Naive thymus-derived CD4-positive, alpha-beta T cell (primary cell): ENCODE data around the gene FBXO41. TPM values are rescaled to one million over a fixed set of nuclear protein-coding genes. Genes with fewer than 3 reads are reported as not detected.
A peak's percentile ranks its signal among the peaks of the same experiment; 100 is the strongest.

ENCODE experiments used
- ATAC-seq: fragments of 150-1000 bp; cut with Tn5 transposase; 2 replicates; pipeline ENCODE4 v1.10.0; 2021; ENCODE audit warnings: mild to moderate bottlenecking, moderate library complexity
- CTCF ChIA-PET: fragments of 350-600 bp; sonication (Branson Sonifier 250); formaldehyde crosslinking; loops from one replicate; lab custom pipeline; 2021; ENCODE audit warnings: antibody characterized with exemption; lab: Charles Lee
- POLR2A ChIA-PET: fragments of 350-600 bp; sonication (Branson Sonifier 250); formaldehyde crosslinking; loops from one replicate; lab custom pipeline; 2021; ENCODE audit warnings: antibody characterized with exemption, inconsistent platforms; lab: Charles Lee
- DNase-seq, 9 donors: peaks; one replicate each; pipeline versions ENCODE4 v3.0.0 to v3.0.0-alpha.2; 2020 to 2022; ENCODE audit warnings: mixed read lengths in 1 of 9
- H3K27ac ChIP-seq: one replicate; pipeline ENCODE4 v1.7.0; 2013; ENCODE audit warnings: mild to moderate bottlenecking, low read depth, low read length, moderate library complexity
- H3K27me3 ChIP-seq, 2 donors: one replicate each; pipeline ENCODE4 v1.7.0; 2013; ENCODE audit warnings: low read length in 2 of 2, mild to moderate bottlenecking in 2 of 2, moderate library complexity in 2 of 2; ENCODE audit not compliant: control insufficient read depth in 2 of 2, insufficient read depth in 2 of 2
- H3K36me3 ChIP-seq, 3 experiments: 1 replicate in 2 of 3; 2 replicates in 1 of 3; pipeline ENCODE4 v1.7.0; 2013; ENCODE audit warnings: low read length in 3 of 3, mild to moderate bottlenecking in 3 of 3, moderate library complexity in 1 of 3; ENCODE audit not compliant: insufficient read depth in 3 of 3, control insufficient read depth in 2 of 3
- H3K4me1 ChIP-seq, 2 donors: one replicate each; pipeline ENCODE4 v1.7.0; 2013; ENCODE audit warnings: low read length in 2 of 2, mild to moderate bottlenecking in 2 of 2, moderate library complexity in 1 of 2; ENCODE audit not compliant: control insufficient read depth in 2 of 2, insufficient read depth in 2 of 2
- H3K4me3 ChIP-seq: 2 replicates; pipeline ENCODE4 v1.7.0; 2013; ENCODE audit warnings: mild to moderate bottlenecking, low read length
- H3K9me3 ChIP-seq, 3 experiments: 1 replicate in 2 of 3; 2 replicates in 1 of 3; pipeline ENCODE4 v1.7.0; 2013; ENCODE audit warnings: low read length in 3 of 3; ENCODE audit not compliant: control insufficient read depth in 2 of 3
- H3K27ac Mint-ChIP-seq, 9 donors: one replicate each; pipeline ENCODE4 v1.8.0; 2020 to 2022; ENCODE audit warnings: mixed read lengths in 9 of 9, mild to moderate bottlenecking in 8 of 9, moderate library complexity in 5 of 9, inconsistent platforms in 2 of 9
- H3K27me3 Mint-ChIP-seq, 5 donors: one replicate each; pipeline ENCODE4 v1.8.0; 2021 to 2022; ENCODE audit warnings: mixed read lengths in 5 of 5, mild to moderate bottlenecking in 1 of 5
- H3K36me3 Mint-ChIP-seq, 5 donors: one replicate each; pipeline ENCODE4 v1.8.0; 2020 to 2022; ENCODE audit warnings: mixed read lengths in 5 of 5, mild to moderate bottlenecking in 3 of 5, inconsistent platforms in 1 of 5
- H3K4me1 Mint-ChIP-seq, 7 donors: one replicate each; pipeline ENCODE4 v1.8.0; 2020 to 2022; ENCODE audit warnings: mixed read lengths in 7 of 7, mild to moderate bottlenecking in 3 of 7, inconsistent platforms in 1 of 7
- H3K4me3 Mint-ChIP-seq, 10 donors: one replicate each; pipeline ENCODE4 v1.8.0; 2020 to 2022; ENCODE audit warnings: mild to moderate bottlenecking in 10 of 10, mixed read lengths in 10 of 10, moderate library complexity in 6 of 10, inconsistent platforms in 2 of 10
- H3K9me3 Mint-ChIP-seq, 11 donors: one replicate each; pipeline ENCODE4 v1.8.0; 2020 to 2022; ENCODE audit warnings: mixed read lengths in 11 of 11, mild to moderate bottlenecking in 4 of 11, inconsistent platforms in 1 of 11, moderate library complexity in 1 of 11
- intact Hi-C, 2 donors: fragments of 100-400 bp; cut with micrococcal nuclease; formaldehyde crosslinking; loops; one replicate each; pipeline ENCODE4 v1.15.1; 2023
- polyA plus RNA-seq, 2 donors: library from polyadenylated mRNA; unstranded; fragments of 300-500 nt; fragmentation: Illumina TruSeq; gene quantifications; one replicate each; pipeline ENCODE4 v1.2.3, GENCODE V29; 2021
- total RNA-seq, 6 experiments: library from RNA in 5 of 6; stranded (reverse) in 5 of 6; gene quantifications; 1 replicate in 5 of 6; 2 replicates in 1 of 6; pipeline ENCODE4 v1.2.3 and lab custom pipeline; 2021 to 2026

FBXO41 gene
- total and polyA plus RNA-seq, 7 experiments from 2014 or later, result 1.5 to 19.6 (median 14.1) TPM

GRCh38 chr2:73228631-73229030 lies 55.6 kb downstream of the FBXO41 start:
- Histone ChIP-seq H3K4me1 (peaks cover 4 to 5% of the 10 kb centered on the region in 2 donors), H3K9me3 (no peaks in the 10 kb centered on the region), H3K27ac (no peak overlapping the region), H3K4me3 (no peak overlapping the region), H3K36me3 (peaks cover 0 to 50% (median 0%) of the 10 kb centered on the region in 3 experiments), H3K27me3 (no peaks in the 10 kb centered on the region)
- no peak for DNase-seq
- POLR2A ChIA-PET, result interaction anchor here (0.6 to 1.0 kb wide), 3 partner anchors 9 to 157 kb away, joined by 3 read pairs; partner anchors contain the start of gene ALMS1
- Mint-ChIP-seq H3K9me3 (no peaks in the 10 kb centered on the region), H3K4me1 (peaks cover 0 to 12% (median 7%) of the 10 kb centered on the region in 7 donors), H3K36me3 (peaks cover 0 to 8% (median 0%) of the 10 kb centered on the region in 5 donors), H3K27me3 (peaks cover 0 to 2% (median 0%) of the 10 kb centered on the region in 5 donors), H3K4me3 (no peak overlapping the region), H3K27ac (no peak overlapping the region)
- no peak for ATAC-seq
- CTCF ChIA-PET, result no interaction called here
- intact Hi-C loops, result no loop called here

DNA sequence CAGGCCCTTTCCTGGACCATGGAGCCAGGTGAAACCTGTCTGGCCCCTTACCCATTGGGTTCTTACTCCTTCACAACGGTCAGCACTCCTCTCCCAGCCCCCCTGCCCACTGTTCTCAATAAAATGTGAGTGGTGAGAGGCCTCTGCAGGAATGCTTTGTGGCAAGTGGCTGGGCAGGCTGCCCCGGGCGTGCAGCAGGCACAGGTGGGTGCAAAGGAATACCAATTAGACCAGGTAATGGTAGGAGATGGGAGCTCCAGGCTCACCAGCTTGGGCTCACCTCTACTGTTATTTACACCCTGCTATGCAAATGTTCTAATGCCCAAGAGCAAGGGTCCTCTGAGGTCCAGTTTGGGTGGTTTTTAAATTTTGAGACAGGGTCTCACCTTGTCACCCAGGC lies 57.2 kb downstream of the FBXO41 start:
- Mint-ChIP-seq H3K4me1 (peaks cover 0 to 5% (median 2%) of the 10 kb centered on the region in 7 donors), H3K36me3 (peaks cover 0 to 13% (median 2%) of the 10 kb centered on the region in 5 donors), H3K4me3 (no peak overlapping the region), H3K27ac (no peak overlapping the region), H3K27me3 (no peaks in the 10 kb centered on the region), H3K9me3 (no peaks in the 10 kb centered on the region)
- DNase-seq (no peak), ATAC-seq (no peak)
- ChIA-PET CTCF (no interaction called here), POLR2A (no interaction called here)
- H3K36me3 ChIP-seq, result peaks cover 0 to 66% (median 5%) of the 10 kb centered on the region in 3 experiments
- no peaks in the 10 kb centered on the region for H3K27me3 ChIP-seq
- no peak overlapping the region for H3K27ac ChIP-seq
- intact Hi-C loops, result no loop called here
- no peaks in the 10 kb centered on the region for H3K4me1 ChIP-seq
- H3K9me3 ChIP-seq, result no peaks in the 10 kb centered on the region
- no peak overlapping the region for H3K4me3 ChIP-seq

DNA sequence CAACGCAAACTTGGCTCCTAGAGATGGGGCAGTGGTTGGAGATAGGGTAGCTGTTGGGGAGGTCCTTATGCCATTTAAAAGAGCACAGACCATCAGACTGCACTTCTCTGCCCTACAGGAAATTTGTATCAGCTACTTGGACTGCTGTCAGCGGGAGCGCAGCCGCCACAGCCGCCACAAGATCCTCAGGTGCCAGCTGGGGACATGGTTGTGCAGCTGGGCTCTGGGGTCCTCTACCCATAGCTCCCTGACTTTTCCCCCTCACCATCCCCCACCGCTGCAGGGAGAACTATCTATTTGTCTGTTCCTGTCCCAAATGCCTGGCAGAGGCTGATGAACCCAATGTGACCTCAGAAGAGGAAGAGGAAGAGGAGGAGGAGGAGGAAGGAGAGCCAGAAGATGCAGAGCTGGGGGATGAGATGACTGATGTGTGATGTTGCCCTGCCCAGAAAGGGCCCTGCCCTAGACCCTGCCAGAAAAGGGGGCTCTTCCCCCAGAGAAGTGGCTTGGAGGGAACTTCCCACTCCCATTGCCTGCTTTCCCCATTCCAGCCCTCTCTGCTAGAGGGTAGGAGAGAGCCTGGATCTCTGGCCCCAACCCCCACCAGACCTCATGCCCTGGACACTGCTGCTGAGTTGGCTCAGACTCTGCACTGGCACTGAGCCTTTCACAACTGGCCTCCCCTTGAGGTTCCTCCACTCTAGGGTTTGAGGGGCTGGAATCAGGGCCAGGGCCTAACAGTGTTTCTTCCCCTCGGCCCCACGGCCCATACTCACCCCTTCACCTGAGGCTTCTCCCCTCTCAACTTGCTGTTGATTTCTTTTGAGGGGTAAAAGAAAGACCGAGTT lies 58.5 kb downstream of the FBXO41 start:
- H3K27ac ChIP-seq, result no peak overlapping the region
- Mint-ChIP-seq H3K36me3 (peaks cover 0 to 26% (median 5%) of the 10 kb centered on the region in 5 donors), H3K9me3 (no peaks in the 10 kb centered on the region), H3K27me3 (no peaks in the 10 kb centered on the region), H3K27ac (peak overlapping the region in 3 of 9 donors; percentile 14 to 46 (median 38)), H3K4me1 (peaks cover 0 to 5% (median 0%) of the 10 kb centered on the region in 7 donors), H3K4me3 (no peak overlapping the region)
- intact Hi-C loops, result no loop called here
- no peak overlapping the region for H3K4me3 ChIP-seq
- H3K36me3 ChIP-seq, result peaks cover 0 to 79% (median 13%) of the 10 kb centered on the region in 3 experiments
- no peaks in the 10 kb centered on the region for H3K27me3 ChIP-seq
- no peaks in the 10 kb centered on the region for H3K9me3 ChIP-seq
- no peak for DNase-seq
- no peaks in the 10 kb centered on the region for H3K4me1 ChIP-seq
- POLR2A ChIA-PET, result interaction anchor here (3.8 kb wide), 1 partner anchor 8 kb away, joined by 21 read pairs; the partner anchor contains the start of genes CCT7 and PRADC1
- CTCF ChIA-PET, result interaction anchor here (1.0 to 1.3 kb wide), 2 partner anchors 10 to 13 kb away, joined by 3 to 5 read pairs; no protein-coding TSS in a partner anchor
- ATAC-seq, result no peak

GRCh38 chr2:73223821-73224220 lies 60.5 kb downstream of the FBXO41 start:
- Histone ChIP-seq H3K27me3 (no peaks in the 10 kb centered on the region), H3K4me3 (no peak overlapping the region), H3K27ac (no peak overlapping the region), H3K4me1 (no peaks in the 10 kb centered on the region), H3K36me3 (peaks cover 0 to 98% (median 17%) of the 10 kb centered on the region in 3 experiments), H3K9me3 (no peaks in the 10 kb centered on the region)
- Mint-ChIP-seq H3K27me3 (no peaks in the 10 kb centered on the region), H3K36me3 (peaks cover 0 to 33% (median 5%) of the 10 kb centered on the region in 5 donors), H3K4me3 (no peak overlapping the region), H3K27ac (peak overlapping the region in 2 of 9 donors; percentile 12 to 69), H3K9me3 (no peaks in the 10 kb centered on the region), H3K4me1 (peaks cover 0 to 5% (median 0%) of the 10 kb centered on the region in 7 donors)
- intact Hi-C loops, result no loop called here
- no peak for DNase-seq
- CTCF ChIA-PET, result interaction anchor here (1.3 kb wide), 1 partner anchor 9 kb away, joined by 3 read pairs; the partner anchor contains the start of gene PRADC1
- no peak for ATAC-seq
- POLR2A ChIA-PET, result interaction anchor here (3.8 kb wide), 1 partner anchor 10 kb away, joined by 21 read pairs; the partner anchor contains the start of genes CCT7 and PRADC1

GRCh38 chr2:73218298-73218697 lies 66.0 kb downstream of the FBXO41 start:
- no peaks in the 10 kb centered on the region for H3K27me3 ChIP-seq
- peaks cover 1 to 23% (median 5%) of the 10 kb centered on the region in 5 donors for H3K36me3 Mint-ChIP-seq
- DNase-seq, result no peak
- intact Hi-C loops, result no loop called here
- peaks cover 14 to 33% (median 26%) of the 10 kb centered on the region in 7 donors for H3K4me1 Mint-ChIP-seq
- H3K27ac ChIP-seq, result no peak overlapping the region
- peaks cover 5 to 7% of the 10 kb centered on the region in 2 donors for H3K4me1 ChIP-seq
- H3K27me3 Mint-ChIP-seq, result no peaks in the 10 kb centered on the region
- H3K36me3 ChIP-seq, result peaks cover 0 to 60% (median 20%) of the 10 kb centered on the region in 3 experiments
- no peak for ATAC-seq
- ChIA-PET POLR2A (interaction anchor here (4.9 kb wide), 1 partner anchor 16 kb away, joined by 24 read pairs; the partner anchor contains the start of genes CCT7 and PRADC1), CTCF (no interaction called here)
- H3K9me3 Mint-ChIP-seq, result no peaks in the 10 kb centered on the region
- no peak overlapping the region for H3K27ac Mint-ChIP-seq
- H3K4me3 ChIP-seq, result no peak overlapping the region
- no peaks in the 10 kb centered on the region for H3K9me3 ChIP-seq
- no peak overlapping the region for H3K4me3 Mint-ChIP-seq

DNA sequence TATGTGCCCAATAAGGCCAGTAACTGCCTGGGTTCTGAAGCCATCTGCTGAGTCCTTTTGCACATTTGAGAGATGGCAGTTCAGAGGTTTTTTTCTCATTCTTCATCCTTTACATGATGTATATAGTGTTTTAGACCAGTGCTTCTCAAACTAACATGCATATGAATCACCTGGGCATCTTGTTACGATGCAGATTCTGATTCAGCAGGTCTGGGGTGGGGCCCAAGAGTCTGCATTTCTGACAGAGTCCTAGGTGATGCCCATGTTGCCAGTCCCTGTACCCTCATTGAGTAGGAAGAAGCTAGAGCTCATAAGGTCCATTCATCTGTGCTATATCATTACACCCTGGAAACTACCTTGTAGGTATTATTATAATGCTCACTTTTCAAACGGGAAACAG lies 66.5 kb downstream of the FBXO41 start:
- no peaks in the 10 kb centered on the region for H3K27me3 Mint-ChIP-seq
- H3K27ac Mint-ChIP-seq, result no peak overlapping the region
- Histone ChIP-seq H3K36me3 (peaks cover 0 to 56% (median 18%) of the 10 kb centered on the region in 3 experiments), H3K27me3 (no peaks in the 10 kb centered on the region), H3K27ac (no peak overlapping the region), H3K9me3 (no peaks in the 10 kb centered on the region), H3K4me3 (no peak overlapping the region), H3K4me1 (peaks cover 10 to 11% of the 10 kb centered on the region in 2 donors)
- H3K9me3 Mint-ChIP-seq, result no peaks in the 10 kb centered on the region
- intact Hi-C loops, result no loop called here
- ATAC-seq (no peak), DNase-seq (no peak)
- peaks cover 1 to 23% (median 5%) of the 10 kb centered on the region in 5 donors for H3K36me3 Mint-ChIP-seq
- CTCF ChIA-PET, result no interaction called here
- H3K4me1 Mint-ChIP-seq, result peaks cover 16 to 38% (median 31%) of the 10 kb centered on the region in 7 donors
- POLR2A ChIA-PET, result interaction anchor here (4.9 kb wide), 1 partner anchor 16 kb away, joined by 24 read pairs; the partner anchor contains the start of genes CCT7 and PRADC1
- H3K4me3 Mint-ChIP-seq, result peak overlapping the region in 1 of 10 donors; percentile 38
